Left renal cortex interstitium (tissue), 4 donors: ENCODE measurements around the gene VIPR2. TPM values are rescaled to one million over a fixed set of nuclear protein-coding genes. Genes with fewer than 3 reads are reported as not detected.

ENCODE experiments used
- DNase-seq, 4 donors: peaks; one replicate each; pipeline ENCODE4 v3.0.0-alpha.2; 2013; ENCODE audit warnings: low read depth in 4 of 4, low spot score in 2 of 4, missing footprints in 1 of 4
- polyA plus RNA-seq, 4 donors: library from polyadenylated mRNA; unstranded; fragments of 120-200 nt; gene quantifications; one replicate each; pipeline ENCODE4 v1.2.1, GENCODE V29; 2013; ENCODE audit not compliant: insufficient read length in 4 of 4

The VIPR2 gene
- polyA plus RNA-seq, 4 donors: 2.5 to 3.8 (median 3.7) TPM

DNA sequence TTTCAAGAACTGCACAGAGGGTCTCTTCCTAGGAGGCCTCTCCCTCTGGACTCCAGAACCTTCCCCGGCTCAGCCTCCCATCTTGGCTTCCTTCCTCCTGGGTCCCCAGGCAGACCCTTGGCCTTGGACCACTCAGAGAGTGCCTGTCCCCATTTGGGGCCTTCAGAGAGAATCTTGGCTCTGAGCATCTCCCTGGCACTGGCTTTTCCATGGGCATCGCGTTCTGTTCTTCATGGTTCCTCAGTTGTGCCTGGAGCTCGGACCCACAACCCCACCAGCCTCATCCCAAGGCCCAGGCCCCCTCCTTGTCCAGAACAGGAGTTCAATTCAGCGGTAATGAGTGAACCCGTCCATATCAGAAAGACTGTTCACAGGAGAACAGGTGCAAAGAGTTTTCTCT, 73.4 kb downstream of the VIPR2 start:
- DNase-seq: no peak

DNA sequence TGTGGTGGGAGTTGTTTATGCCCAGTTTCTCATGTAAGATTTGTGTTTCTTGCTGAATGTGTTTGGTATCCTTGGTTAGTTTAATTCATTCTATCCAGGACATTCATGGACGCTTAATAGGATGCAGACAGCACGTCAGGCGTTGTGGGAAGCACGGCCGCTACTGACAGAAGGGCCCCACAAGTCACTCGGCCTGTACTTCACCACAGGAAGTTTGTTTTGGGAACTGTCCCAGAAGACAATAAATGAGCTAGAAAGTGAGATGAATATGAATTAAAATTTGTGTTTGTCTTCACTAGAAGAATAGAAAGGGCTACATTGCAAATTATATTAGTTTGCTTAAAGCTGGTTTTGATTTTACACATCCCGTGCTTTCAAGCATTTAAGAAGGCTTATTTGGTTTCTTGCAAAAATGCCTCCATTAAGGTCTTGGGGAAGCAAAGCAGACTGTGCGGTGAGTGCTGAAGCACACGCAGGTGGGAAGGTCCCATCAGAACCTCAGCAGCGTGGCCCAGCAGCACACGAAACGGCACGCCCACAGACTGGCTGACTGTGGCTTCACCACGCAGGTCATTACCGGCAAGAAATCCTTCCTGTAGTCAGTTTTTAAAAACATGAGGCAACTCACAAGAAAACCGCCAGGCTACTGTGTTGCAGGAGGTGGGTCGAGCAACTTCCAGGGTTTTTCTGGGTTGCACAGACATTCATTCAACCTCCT, 74.1 kb downstream of the VIPR2 start:
- DNase-seq: peak in 2 of 4 donors; percentile 42 to 57

- no peak for DNase-seq
Measured at GRCh38 chr7:159068893-159069448, 75.7 kb downstream of the VIPR2 start.

DNA sequence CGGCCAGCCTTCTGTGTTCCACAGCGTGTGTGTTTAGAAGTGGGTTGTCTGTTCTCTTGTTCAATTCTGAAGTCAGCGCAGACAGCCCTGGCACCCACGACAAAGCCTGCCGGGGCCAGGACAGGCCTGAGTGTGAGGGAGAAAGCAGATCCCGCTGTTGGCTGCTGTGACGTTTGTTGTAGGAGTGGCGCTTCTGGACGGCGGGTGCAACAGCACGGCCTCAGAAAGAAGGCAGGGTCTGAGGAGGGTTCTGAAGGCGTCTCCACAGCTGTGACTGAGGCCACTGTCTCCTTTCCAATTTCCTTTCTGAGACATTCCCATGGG, 76.2 kb downstream of the VIPR2 start:
- DNase-seq: no peak

DNA sequence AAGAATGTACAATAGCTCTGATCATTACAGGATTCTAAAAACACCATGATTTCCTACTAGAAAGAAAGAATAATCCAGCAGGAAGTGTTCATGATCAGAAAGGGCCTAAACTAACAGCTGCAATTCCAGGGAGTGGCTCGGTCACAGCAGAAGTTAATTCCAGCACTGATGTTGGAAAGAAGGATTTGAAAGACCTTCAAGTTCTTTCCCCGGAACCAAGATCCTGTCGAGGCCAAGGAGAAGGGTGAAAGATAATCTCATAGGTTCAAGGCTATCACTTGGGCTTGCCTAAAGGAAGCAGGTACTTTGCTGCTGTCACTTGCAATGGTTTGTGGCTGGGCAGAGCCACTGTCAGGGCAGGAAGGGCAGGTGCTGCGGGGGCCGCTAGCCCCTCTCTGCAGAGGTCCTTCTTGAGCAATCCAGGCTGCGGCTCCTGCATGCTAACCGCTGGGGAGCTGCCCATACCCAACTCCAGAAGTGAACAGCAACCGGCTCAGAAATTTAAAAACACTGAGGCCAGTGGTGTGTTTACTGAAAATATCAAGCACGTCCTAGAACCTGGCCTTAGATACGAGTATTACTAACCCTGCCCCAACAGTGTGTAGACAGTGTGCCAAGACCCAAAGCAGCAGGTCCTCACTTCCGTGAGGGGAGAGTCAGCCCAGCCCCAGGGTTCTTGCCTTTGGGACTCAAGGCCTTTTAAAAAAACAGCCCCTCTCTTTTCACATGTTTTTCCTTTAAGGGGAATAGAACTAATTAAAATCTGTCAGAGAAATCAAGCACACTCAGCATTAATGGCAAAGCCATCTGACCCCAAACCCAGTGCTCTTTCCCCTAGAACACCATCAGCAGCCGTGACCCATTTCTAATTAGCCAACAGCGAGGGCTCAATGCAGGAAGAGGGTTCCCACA, 76.8 kb downstream of the VIPR2 start:
- no peak for DNase-seq

DNA sequence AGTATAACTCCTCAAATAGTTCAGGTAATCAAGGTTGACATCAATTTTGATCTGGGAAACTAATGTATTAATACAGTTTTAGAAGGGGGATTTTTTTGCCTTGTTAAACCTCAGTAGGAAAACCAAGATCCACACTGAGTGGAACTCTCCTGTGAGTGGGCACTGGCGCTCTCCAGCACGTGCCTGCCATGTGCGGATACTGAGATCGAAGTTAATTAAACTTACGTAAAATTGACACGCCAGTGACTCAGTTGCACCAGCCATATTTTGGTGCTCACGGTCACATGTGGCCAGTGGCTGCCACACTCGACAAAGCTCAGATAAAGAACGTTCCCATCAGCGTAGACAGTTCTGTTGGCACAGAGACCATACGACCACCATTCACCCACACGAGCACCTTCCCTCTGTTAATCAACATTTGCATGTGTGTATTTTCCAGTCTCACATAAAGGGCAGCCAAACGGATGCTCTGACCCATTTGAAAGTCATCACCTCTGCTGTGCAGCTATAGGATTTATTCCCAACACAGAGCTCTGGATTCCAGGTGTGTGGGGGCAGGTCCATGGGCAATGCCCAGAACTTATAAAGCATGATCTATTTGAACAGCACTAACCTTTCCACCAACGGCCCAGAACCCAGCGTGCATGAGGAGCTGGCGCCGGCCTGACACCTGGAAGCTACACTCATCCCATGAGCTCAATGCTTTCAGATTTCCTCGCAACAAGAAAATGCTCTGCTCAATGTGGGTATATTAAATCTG, 77.7 kb downstream of the VIPR2 start:
- no peak for DNase-seq

DNA sequence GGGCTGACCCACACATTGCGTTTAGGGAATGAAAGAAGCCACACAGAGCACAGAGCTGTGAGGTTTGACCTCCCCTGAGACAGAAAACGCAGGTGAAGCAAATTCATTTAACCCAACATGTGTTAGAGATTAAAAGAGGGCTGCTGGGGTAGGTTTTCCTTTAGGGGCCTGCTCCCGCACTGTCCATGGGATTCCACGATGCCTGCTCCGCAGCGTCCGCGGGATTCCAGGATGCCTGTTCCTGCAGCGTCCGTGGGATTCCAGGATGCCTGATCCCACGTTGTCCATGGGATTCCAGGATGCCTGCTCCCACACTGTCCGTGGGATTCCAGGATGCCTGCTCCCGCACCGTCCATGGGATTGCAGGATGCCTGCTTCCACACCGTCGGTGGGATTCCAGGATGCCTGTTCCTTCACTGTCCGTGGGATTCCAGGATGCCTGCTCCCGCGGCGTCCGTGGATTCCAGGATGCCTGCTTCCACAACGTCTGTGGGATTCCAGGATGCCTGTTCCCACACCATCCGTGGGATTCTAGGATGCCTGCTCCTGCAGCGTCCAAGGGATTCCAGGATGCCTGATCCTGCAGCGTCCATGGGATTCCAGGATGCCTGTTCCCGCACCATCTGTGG, 78.7 kb downstream of the VIPR2 start:
- DNase-seq: no peak

DNA sequence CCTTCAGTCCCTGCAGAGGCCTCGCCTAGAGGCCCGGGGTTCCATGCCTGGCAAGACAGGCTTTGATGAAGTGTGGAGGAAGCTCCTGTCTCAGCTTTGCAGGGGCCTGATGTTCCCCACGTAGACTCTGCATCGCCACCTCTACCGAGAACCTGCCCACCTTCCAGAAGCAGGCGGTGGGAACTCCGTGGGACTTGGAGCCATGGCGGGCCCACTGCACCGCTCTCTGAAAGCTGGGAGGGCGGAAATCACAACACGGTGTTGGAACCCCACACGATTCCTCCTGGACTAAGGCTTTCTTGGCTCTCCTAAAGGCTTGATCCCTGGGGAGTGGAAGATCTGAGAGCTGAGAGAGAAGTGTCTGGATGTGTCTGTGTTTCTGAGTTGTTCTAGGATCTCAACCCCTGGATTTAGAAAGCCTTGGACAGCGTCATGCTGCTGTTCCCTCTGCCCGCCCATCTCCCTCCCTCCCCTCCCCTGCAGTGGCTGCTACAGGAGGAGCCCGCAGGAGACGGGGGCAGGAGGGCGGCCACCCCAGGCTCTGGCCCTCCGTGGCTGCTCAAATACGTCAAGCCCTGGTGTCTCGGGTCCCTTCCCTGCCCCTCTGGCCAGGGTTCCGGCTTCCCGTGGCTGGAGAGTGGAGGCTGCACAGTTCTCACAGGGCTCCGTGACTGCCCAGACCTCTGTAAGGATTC, 79.7 kb downstream of the VIPR2 start:
- DNase-seq: no peak

DNA sequence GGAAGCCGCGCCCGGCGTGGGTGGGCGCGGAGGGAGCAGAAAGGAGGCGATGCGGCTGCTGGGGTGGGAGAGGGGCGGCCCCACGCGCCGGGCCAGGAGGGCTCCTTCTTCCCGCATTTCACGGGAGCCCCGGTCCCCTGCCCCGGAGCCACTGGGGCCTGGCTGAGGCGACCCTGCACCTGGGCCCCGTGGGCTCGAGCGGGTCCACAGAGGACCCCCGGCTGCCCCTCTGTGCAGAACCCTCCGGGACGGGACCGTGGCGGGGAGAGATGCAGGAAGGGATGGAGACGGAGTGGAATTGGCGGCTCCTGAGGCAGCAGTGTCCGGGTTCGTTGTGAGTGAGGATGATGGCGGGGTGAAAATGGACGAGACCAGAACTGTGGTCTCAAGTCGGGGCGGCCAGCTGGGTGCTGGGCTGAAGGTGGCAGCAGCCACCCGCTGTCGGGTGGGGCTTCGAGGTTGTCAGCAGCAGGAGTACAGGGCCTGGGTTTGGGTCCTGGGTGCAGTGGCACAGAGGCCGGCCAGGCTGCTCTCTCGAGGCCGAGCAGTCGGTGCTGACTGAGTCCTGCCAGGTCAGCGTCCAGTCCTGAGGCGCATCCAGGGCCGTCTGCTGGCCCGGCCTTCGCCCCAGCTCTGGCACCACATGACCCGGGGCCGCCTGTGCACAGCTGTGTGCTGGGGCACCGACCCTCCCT, 80.4 kb downstream of the VIPR2 start:
- DNase-seq: no peak

DNA sequence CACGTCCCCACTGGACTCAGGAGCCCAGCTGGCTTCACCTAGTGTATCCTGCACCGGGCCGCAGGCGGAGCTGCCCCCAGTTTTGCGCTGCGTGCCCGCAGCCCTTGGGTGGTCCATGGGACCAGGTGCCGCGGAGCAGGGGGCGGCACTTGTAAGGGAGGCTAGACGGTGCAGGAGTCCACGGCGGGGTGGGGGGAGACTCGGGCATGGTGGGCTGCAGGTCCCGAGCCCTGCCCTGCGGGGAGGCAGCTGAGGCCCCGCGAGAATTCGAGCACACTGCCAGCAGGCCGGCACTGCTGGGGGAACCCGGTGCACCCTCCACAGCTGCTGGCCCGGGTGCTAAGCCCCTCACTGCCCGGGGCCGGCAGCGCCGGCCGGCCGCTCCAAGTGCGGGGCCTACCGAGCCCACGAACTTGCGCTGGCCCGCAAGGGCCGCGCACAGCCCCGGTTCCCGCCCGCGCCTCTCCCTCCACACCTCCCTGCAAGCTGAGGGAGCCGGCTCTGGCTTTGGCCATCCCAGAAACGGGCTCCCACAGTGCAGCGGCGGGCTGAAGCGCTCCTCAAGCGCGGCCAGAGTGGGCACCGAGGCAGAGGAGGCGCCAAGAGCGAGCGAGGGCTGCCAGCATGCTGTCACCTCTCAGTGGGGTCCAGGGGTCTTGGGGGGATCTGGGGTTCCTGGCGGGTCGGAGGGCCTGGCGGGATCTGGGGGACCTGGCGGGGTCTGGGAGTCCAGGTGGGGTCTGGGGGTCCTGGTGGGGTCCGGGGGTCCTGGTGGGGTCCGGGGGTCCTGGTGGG, 81.4 kb downstream of the VIPR2 start:
- no peak for DNase-seq

DNA sequence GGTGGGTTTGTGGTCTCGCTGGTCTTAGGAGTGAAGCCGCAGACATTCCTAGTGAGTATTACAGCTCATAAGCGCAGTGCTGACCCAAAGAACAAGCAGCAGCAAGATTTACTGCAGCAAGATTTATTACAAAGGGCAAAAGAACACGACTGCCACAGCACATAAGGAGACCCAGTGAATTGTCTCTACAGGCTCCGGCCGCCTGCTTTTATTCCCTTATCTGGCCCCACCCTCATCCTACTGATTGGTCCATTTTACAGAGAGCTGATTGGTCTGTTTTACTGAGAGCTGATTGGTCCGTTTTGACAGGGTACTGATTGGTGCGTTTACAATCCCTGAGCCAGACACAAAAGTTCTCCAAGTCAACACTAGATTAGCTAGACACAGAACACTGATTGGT, 82.1 kb downstream of the VIPR2 start:
- no peak for DNase-seq

DNA sequence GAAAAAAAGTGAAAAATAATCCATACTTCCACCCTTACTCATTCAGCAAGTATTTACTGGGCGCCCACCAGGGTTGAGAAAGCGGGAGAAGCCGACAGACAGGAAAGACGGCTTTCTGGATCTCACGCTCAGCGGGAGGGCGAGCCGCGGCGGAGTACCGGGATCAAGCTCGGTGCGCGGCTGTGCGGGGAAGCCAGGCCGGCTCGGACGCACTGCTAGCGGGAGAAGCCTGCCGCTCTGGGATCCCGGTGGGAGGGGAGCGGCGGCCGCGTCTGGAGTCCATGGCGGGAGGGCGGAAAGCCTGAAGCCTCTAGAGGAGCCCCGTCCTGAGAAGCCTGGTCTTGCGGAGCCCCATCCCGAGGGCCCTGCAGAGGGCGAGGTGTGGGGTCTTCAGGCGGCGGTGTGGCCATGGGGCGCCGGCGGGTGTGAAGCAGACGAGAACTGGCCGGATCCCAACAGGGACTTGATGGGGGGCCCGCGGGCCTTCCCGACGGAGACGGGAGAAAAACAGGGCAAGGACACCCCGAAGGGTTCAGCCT, 82.9 kb downstream of the VIPR2 start:
- DNase-seq: no peak

- no peak for DNase-seq
Measured at GRCh38 chr7:159061209-159061608, 83.5 kb downstream of the VIPR2 start.

- DNase-seq: no peak
Measured at GRCh38 chr7:159060440-159060839, 84.2 kb downstream of the VIPR2 start.

- DNase-seq: no peak
Measured at GRCh38 chr7:159059629-159060028, 85.0 kb downstream of the VIPR2 start.

GRCh38 chr7:159057647-159058046, 87.0 kb downstream of the VIPR2 start:
- DNase-seq: no peak

DNA sequence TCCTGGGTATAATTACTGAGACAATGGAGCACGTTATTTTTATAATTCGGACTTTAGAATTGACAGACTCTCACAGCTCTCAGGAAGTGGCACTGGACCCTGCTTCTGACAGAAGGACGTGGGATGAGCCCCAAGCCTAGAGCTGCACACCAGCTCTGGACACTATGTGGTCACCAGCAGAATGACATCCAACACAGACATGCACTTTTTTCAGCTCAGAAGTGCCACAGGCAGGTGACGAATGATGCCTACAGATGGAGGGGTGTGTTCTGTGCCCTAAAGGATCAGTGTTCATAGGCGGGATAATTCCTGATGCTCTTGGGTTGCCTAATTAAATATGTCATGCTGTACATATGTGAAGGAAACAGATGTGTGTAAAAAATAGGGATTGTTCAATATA, 87.9 kb downstream of the VIPR2 start:
- DNase-seq: no peak

GRCh38 chr7:159051916-159052315, 92.8 kb downstream of the VIPR2 start:
- no peak for DNase-seq
